IPS-NIHi7 (cell line): ENCODE data around the gene LDB2.
A peak's percentile ranks its signal among the peaks of the same experiment; 100 is the strongest.

Experiments used
- DNase-seq: peaks from one replicate; pipeline ENCODE4 v3.0.0; 2012; ENCODE audit warnings: mixed read lengths; ENCODE audit errors: extremely low spot score

Gene LDB2

DNA sequence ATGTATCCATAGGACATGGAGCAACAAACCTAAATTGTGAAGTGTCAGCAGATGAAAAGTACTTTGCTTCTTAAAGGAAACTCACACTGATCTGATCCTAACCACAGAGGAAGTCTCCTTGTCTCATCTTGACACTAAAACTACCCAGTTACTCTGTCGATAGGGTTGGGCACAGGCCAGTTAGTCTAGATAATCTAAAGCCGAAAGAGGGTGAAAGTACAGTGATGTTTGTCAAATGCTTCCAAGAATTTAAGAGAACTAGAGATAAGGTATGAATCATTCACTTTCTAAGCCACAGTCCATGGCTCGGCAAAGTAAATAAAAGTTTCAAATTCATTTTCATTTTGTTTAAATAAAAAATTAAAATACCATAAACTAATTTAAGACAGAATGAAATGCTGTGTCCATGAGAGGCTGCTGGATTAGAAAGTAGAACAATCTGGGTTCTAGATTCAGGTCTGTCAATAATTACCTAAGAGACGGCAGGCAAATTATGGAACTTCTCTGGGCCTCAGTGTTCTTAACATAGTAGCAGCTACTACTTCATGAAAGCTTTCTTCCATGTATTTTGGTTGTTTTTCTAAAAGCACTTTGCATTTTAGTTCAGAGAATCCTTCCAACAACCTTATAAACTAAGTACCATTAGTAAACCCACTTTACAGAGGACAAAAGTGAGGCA lies 176.7 kb downstream of the LDB2 start:
- DNase-seq: no peak

DNA sequence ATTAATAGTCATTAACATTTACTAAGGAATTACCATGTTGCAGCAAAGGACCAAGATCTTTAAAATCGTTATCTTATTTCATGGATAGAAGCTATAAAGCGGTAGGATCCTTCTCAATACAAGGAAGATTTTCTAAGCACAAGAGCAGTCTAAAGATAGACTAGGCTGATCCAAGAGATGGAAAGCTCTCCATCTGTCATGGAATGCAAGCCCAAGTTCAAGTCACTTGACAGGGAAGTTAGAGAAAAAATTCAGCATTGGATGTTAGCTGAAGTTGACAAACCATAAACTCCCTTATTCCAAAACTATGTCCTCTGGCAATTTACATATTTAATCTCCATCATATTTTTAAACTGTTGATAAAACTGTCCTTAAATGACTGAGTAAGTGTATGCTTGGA lies 177.7 kb downstream of the LDB2 start:
- no peak for DNase-seq

DNA sequence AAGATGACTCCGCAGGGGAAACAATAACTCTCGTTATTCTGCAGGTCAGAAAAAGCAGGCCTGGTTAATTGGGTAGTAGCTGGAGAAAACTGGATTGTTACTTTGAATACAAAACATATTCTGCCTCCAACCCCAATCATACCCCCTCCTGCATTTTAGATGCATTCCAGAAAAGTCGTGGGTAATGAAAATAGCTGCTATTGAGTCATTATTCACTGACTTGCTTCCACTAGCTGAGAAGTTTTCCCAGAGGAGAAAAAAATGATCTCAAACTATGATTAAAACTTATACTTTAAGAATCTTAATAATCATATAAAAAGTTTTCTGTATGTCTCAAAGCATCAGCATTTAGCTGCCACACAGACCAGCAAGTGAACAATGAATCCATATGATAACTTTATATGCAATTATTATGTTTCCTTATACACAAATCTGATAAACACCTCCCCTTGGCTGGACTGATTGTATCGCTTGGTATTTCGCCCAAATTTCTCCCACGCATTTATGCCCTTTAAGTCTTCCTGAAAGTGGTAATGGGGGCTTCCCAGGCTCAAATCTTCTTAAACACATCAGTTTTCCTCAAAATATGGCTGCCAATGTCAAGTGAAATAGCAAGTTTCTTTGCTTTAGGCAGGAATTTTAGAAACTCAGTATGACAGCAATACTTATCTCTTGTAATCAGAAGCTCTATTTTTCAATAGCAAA lies 181.0 kb downstream of the LDB2 start:
- no peak for DNase-seq

DNA sequence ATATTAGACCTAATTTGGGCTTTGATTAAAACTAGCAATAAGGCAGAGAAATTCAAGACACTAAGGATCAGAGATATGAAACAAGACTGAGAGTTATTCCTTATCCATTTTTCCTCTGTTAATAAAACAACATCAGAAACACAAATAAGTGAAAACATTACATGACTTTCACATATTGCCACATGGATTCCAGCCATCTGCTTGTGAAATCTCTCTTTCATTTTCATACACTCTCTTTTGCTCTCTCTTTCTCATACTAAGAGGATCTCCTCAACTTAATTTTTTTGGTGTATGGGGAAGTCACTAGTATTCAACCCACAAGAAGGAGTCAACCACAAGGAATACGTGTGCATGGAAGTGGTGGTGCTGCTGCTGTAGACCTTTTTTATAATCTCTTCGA lies 183.0 kb downstream of the LDB2 start:
- no peak for DNase-seq

DNA sequence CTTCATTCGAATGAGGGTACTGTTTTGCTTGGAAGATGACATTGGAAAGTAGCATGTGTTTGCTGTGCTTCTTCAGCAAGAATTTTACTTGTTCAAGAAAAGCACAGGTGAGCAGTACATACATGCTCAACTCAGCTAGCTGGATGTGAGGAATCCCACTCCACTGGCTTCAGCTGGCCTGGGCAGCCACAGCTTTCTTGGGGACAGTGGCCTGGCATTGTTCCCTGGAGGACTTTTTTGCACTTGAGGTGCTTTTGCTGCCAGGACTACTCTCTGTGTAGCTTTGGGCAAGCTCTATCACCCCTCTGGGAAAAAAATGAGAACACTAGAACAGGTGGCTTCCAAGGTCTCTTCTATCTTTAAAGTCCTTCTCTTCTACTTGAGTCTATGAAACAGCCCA lies 184.3 kb downstream of the LDB2 start:
- DNase-seq: no peak

DNA sequence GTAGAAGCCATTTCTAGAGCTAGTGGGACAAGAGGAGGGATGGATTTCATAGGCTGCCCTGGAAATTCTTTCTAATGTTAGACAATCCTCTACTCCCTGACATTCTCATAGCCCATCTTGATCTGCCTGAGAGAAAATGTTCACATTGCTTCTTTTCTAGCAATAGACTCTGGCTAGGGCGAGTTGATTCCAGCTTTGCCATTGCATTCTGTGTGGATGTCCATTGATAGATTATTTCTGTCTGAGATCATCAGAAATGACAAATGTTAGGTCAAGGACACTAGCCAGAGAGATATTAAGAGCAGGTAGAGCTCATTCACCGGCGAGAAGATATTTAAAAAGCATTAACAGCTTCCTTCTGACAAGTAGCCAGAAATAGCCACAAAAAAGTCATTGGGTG lies 184.7 kb downstream of the LDB2 start:
- DNase-seq: no peak

DNA sequence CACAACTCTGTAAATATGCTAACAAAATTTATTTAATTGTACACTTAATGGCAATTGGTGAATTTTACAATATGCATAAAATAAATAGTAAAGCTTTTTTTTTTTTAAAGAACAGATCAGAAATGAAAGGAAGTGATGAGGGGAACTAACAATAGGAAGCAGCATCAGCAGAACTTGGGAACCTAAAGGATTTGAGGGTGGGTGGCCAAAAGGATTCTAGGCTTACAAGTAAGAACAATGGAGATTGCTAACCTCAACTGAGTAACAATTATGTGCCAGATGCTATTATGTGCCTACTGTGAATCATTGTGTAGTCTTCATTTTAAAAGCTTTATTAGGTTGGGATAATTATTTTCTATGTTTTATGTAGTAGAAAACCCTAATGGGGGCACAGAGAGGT lies 185.2 kb downstream of the LDB2 start:
- DNase-seq: no peak

DNA sequence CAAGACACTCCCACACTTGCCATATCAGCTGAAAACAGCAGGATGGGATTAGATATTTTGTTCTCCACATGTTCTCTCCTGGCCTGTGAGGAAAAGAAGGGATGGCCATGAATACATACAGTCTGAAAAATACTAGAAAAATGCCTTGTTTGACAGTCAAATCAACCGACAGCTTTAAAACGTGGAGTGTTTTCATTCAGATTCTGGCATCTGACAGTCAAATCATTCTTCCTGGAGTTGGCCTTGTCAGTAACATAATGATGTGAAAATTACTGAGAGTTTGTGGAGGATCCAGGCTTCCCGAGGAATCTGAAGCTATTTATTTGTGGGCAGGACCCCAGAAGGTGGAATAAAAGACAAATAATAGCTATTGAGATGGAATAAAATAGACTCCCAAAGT lies 188.2 kb downstream of the LDB2 start:
- DNase-seq: no peak

DNA sequence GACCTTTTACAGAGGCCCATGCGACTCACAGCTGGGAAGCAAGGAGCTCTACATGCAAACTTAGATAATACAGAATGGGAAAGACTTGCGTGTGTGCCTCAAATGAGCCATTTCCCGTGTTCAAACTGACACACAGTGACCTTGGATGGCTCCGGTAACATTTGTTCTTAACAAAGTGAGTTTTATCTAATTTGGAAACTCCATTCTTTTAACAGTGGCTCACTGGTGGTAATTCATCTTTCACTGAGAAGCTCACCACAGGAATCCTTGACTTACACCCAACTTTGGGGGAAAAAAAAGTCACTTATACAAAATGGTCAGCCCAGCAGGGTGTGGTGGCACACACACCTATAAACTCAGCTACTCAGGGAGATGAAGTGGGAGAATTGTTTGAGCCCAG lies 190.6 kb downstream of the LDB2 start:
- DNase-seq: no peak

DNA sequence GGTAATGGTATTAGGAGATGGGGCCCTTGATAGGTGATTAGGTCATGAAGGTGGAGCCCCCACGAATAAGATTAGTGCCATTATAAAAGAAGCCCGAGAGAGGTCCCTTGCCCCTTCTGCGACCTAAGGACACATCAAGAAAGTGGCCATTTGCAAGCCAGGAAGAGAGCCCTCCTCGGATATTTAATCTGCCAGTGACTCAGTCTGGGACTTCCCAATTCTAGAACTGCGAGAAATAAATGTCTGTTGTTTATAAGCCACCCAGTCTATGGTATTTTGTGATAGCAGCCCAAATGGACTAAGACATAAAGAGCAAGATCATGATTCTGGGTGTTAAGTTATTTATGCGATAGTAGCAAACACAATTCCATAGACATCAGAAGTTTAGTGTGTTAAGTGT lies 192.2 kb downstream of the LDB2 start:
- no peak for DNase-seq

DNA sequence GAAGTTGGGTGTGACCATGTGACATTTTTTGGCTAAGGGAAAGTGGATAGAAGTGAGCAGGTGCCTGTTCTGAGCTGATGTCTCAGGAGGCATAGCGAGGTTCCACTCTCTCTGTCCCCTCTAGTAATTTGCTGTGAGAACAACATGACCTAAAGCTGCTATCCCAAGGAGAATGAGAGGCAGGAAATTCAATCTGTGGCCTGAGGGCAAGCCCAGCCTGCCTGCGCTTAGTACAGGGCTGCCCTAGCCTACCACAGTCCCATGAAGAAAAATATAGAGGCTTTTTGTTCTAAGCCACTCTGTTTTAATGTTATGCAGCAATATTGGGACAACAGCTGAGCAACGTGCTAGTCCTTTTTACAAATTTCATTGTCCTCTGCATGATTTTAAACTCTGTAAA lies 193.1 kb downstream of the LDB2 start:
- DNase-seq: peak; percentile 18

DNA sequence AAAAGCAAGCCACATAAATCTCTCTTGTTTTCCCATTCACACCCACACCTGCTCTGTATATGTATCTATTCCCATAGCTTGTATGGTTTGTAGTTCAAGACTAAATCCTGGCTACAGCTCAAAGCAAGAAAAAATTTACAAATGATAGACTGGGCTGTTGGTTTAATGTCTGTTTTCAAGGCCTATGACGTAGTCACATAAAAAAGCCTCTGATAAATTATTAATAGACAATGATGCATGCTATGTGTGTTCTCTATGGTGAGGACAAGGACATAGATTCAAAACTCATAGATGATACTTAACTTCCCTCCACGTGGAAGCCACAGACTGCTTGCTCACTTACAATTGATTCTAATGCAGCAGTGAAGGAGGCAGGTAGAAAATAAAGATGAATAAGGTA lies 194.0 kb downstream of the LDB2 start:
- no peak for DNase-seq

DNA sequence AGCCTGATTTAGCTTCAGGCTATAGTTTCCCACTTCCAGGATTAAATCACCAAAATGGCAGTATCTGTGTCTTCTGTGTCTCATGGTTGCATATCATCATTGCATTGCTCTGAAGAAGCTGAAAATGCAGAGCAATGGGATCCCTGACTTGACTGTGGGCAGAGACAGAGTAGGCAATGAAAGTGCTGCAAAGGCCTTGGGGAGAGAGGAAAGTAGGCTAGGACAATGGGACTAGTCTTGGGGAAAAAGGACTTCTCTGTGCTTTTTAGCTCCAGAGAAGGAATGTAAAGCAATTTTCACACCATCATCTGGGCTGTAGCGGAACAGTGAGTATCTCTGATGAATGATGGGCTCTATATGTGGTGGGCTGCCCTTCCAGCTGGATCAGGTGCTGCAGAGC lies 202.5 kb downstream of the LDB2 start:
- no peak for DNase-seq

DNA sequence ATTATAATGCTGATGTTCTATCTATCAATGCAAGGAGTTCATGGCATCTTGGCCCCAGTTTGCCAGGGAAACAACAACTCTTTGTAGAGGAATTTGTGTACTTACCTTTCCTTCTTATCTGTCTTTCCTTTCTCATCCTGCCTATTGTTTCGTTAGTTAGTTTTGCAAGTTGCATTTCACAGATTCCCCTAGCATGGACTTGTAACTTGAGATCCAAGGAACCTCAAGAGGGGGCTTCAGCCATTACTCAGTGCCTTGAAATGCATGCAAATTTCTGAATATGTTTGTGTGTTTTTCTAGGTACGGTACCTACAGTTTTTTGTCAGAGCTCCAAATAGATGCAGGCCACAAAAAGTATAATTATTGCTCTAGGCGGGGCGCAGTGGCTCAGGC lies 203.6 kb downstream of the LDB2 start:
- DNase-seq: peak; percentile 44

DNA sequence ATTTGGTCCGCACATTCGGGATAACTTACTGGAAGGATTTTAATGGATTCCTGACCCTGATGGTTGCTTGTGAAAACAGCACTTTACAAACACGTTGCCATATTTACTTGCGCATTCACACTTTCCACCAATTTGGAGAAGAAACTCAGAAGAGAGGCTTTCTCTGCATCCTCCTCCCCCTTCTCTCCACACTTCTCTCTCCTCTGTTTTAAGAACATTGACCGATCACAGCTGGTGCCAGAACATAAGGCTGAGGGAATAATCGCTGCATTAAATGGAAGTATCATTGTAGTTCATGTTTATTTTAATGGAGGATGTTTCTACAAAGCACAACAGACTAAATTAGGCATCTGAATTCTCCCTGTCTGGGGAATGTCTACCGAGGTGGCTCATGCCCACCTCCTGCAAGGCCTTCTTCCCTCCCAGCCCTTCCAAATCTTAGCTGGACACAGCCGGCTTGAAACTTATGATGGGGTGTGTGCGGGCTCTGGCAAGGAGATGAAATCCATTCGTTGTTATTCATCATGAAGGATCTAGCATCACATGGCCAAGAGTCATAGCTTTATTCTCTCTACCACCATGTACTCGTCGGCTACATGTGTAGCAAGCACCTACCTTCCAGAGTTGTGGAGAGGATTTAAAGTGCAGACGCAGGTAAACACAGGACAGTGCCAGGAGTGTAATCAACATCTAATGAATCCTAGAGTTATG lies 204.1 kb downstream of the LDB2 start:
- DNase-seq: no peak

DNA sequence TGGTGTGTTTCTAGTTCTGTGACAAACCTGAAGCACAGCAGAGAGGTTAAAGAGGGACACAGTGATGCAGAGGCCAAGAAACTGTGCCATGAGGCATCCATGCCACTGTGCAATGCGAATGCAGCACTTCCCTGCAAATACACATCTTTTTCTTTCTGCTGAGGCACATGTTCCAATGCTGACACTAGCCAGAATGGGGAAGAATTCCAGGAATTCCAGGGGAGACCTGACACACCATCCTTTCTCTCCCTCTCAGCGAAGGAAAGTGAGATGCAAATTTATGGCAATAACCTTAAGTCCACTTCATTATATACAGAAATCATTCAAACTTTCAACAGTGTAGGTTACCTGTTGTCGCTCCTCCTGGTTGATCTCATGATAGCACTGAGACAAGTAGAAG lies 204.8 kb downstream of the LDB2 start:
- DNase-seq: no peak

DNA sequence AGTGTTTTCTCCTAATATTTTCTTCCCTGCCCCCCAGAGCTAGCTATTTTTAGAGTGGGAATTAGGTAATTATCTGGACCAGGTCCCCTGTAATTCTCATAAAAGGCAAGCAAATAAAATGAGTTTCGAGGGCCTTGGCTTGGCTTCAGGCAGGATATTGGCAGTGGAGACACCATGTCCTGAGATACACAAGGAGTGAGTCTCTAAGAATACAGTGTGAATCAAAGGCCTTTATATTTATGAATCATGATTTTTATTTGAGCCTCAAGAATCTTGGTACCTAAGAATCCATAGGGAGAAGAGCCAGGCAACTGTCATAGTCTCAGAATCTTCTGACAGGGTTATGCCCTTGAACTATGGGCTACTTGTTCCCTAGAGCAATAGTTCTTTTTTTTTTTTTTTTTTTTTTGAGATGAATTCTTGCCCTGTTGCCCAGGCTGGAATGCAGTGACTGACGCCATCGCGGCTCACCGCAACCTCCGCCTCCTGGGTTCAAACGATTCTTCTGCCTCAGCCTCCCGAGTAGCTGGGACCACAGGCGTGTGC lies 205.4 kb downstream of the LDB2 start:
- no peak for DNase-seq

DNA sequence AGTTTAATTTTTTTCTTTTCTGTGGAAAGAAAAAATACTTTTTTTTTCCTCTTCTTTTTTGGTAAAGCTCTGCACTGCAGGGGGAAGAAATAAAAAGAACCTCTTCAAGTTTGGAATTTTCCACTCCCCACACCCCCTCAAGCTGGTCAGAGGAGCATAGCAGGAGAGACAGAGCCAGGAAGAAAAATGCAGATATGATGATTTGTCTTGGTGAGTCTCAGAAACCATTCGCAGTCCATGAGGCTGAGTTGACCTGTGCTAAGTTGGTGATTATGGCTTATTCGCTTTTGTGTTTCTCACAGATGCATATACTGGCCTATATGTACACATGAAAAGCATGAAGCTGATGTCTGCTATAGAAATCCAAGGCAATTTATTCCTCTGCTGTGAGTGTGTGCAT lies 205.9 kb downstream of the LDB2 start:
- no peak for DNase-seq

DNA sequence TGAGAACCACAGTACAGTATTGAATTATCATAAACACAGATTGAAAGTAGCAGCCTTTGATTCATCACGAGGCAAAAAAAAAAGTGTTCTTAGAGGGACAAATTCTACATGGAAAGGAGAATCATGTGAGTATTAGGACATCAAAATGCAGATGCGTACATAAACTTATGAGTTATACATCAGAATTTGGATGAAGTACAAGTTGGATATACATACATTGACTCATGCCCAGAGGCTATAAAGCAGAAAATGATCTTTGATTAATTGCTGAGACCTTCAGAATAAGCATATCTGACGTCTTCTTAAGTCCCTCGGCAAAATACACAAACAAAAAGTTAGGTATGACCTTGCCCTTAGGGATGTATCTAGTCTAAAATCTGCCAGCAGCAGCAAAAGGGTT lies 206.4 kb downstream of the LDB2 start:
- DNase-seq: no peak

DNA sequence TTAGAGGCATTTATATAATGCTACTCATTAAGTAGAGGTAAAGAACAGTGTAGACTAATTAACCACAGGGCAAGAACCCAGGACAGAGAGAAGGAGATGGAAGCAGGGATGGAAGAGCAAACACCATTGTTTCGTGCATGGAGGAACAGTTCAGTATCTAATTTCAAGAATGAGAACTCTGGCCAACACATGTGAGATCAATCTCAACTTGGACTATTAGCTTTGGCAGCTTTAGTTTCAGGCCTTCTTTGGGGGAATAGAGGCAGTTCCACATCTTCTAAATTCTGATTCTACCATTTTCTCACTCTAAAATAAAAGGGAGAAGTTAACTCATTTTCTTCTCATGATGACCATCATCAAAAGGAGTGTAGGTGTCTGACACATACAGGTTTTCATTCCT lies 207.0 kb downstream of the LDB2 start:
- no peak for DNase-seq

DNA sequence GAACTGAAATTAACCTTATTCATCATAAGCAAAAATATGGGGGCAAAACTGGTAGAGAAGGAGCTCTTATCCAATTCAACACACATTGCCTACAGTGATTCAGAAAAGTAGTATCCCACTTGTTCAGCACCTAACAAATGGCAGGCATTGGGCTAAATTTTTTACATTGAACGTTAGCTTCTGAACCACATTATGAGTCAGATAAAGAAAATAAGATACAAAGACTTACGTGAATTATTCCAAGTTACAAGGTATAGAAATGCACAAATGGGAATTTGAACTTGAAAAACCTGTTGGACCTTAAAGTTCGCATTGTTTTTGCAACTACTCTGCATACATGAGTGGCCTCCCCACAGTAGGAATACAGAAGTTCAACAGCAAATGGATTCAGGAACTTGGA lies 210.6 kb downstream of the LDB2 start:
- no peak for DNase-seq

DNA sequence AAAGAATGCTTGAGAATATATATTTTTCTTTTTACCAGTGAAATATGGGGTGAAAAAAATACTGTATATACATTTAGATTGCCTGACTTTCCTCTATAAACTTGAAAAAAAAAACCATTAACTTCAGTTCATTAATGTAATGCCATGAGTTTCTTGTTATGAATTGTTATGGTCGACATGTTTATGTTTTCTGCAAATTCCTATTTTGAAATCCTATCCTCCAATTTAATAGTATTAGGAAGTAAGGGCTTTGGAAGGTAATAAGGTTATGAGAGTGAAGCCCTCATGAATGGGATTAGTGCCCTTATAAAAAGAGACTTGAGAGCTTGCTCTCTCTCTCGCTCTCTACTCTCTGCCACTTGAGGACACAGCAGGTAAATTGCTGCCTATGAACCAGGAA lies 211.4 kb downstream of the LDB2 start:
- no peak for DNase-seq

DNA sequence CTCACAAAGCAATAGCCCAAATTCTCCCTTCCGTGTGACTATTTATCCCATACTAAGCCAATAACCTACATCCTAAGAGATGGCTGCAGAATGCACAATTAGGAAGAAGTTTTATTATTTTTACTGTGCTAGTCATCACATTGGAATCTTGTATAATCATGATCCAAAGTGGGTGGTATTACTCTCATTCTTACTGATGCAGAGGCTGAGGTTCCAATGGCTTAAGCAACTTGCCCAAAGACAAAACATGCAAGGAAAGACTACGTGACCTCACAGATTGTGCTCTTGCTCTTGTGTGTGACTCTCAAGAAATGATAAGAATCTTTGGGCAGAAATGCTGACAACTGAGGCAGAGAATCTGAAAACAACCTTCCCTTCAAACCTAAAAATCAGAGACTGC lies 212.2 kb downstream of the LDB2 start:
- no peak for DNase-seq
